NCI-H187 treated with DMSO at 0.1 percent for 48 hours (cell line): ENCODE data around the gene BLCAP.
"Not testable (repeated sequence)": the region's sequence is repeated elsewhere in the genome, so short reads cannot be mapped to it uniquely, and the experiment has no call there.

Experiments used
- DNase-seq: peaks from one replicate; lab custom pipeline; 2025; lab: John Stamatoyannopoulos, UW

The BLCAP gene

GRCh38 chr20:37479925-37480691, 47.6 kb downstream of the BLCAP start:
- DNase-seq = no peak

- no peak for DNase-seq
Observed at GRCh38 chr20:37479266-37479665, 48.4 kb downstream of the BLCAP start.

- no peak for DNase-seq
Observed at GRCh38 chr20:37477041-37477440, 50.6 kb downstream of the BLCAP start.

GRCh38 chr20:37475252-37475651, 52.4 kb downstream of the BLCAP start:
- no peak for DNase-seq

- no peak for DNase-seq
Observed at GRCh38 chr20:37474386-37474785, 53.3 kb downstream of the BLCAP start.

GRCh38 chr20:37473249-37474000, 54.3 kb downstream of the BLCAP start:
- no peak for DNase-seq

- DNase-seq = not testable (repeated sequence)
Observed at GRCh38 chr20:37472435-37472834, 55.2 kb downstream of the BLCAP start.

- no peak for DNase-seq
Observed at GRCh38 chr20:37471741-37472235, 55.9 kb downstream of the BLCAP start.

- DNase-seq = not testable (repeated sequence)
Observed at GRCh38 chr20:37470190-37470589, 57.5 kb downstream of the BLCAP start.

- no peak for DNase-seq
Observed at GRCh38 chr20:37469531-37469930, 58.1 kb downstream of the BLCAP start.

GRCh38 chr20:37468886-37469285, 58.8 kb downstream of the BLCAP start:
- DNase-seq = no peak
